HUES48 (cell line): ENCODE measurements around the gene MEGF8.

Experiments
- H3K27ac ChIP-seq: one replicate; pipeline ENCODE4 v1.7.0; 2013; ENCODE audit warnings: low read depth, low read length, inconsistent platforms
- H3K27me3 ChIP-seq: 2 replicates; pipeline ENCODE4 v1.6.1; 2013; ENCODE audit warnings: mild to moderate bottlenecking, low read length; ENCODE audit not compliant: control insufficient read depth, insufficient read depth
- H3K36me3 ChIP-seq: 2 replicates; pipeline ENCODE4 v1.6.1; 2013; ENCODE audit warnings: low read length; ENCODE audit not compliant: control insufficient read depth, insufficient read depth
- H3K4me1 ChIP-seq: 2 replicates; pipeline ENCODE4 v1.6.1; 2013; ENCODE audit warnings: mild to moderate bottlenecking, low read length; ENCODE audit not compliant: control insufficient read depth, insufficient read depth
- H3K4me3 ChIP-seq: 2 replicates; pipeline ENCODE4 v1.5.1; 2013; ENCODE audit warnings: mild to moderate bottlenecking, low read depth, low read length
- H3K9ac ChIP-seq: 2 replicates; pipeline ENCODE4 v1.6.1; 2013; ENCODE audit warnings: mild to moderate bottlenecking, low read depth, low read length, moderate library complexity
- H3K9me3 ChIP-seq: 2 replicates; pipeline ENCODE4 v1.6.1; 2013; ENCODE audit warnings: low read length; ENCODE audit not compliant: control insufficient read depth, insufficient read depth

MEGF8 gene

DNA sequence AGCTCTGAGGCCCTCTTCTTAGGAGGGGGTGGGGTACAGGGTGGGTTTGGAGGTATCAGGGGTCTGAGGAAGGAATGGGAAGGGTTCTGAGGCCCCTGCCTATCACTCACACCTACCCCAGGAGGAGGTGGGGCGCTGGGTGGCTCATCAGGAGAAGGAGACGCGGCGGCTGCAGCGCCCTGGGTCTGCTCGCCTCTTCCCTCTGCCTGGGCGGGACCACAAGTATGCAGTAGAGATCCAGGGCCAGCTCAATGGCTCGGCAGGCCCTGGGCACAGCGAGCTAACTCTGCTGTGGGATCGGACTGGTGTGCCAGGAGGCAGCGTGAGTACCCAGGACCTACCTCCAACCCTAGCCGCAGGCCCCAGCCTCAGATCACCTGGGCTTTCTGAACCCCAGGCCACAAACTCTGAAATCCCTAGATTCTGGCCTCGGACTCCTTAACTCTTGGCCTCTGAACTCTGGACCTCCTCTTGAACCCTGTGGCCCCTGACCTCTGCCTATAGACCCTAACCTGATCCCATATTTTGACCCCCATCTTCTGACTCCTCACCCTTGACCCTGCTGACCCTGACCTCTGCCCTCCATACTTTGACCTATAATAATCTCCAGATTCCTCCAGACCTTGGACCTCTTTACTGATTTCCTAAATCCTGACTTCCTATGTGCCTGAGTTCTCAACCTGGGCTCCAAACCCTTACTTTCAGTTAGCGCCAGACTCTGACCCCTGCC is 24.1 kb downstream of the MEGF8 start:
- Histone ChIP-seq H3K9me3 (no peaks in the 10 kb centered on the region), H3K36me3 (peaks cover 26% of the 10 kb centered on the region), H3K27me3 (no peaks in the 10 kb centered on the region), H3K4me1 (no peaks in the 10 kb centered on the region), H3K9ac (no peak overlapping the region), H3K4me3 (no peak overlapping the region), H3K27ac (no peak overlapping the region)

DNA sequence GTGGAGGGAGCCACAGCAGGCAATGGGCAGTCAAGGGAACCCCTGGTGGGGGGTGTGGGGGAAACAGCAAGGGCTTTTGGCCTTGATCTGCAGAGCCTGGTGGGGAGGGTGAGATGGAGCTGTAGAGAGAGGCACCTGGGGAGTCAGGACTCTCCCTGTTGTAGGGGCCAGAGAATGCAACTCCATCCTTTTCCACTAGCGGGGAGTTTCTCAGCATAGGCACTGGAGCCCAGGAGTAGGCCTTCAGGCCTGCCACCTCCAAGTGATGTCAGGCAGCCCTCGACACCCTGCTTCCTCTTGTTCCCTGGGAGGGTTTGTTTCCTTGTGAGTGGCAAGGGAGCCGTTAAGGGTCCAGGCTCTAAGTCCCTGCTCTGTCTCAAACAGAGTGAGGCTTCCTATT is 25.0 kb downstream of the MEGF8 start:
- Histone ChIP-seq H3K4me1 (no peaks in the 10 kb centered on the region), H3K36me3 (peaks cover 26% of the 10 kb centered on the region)

DNA sequence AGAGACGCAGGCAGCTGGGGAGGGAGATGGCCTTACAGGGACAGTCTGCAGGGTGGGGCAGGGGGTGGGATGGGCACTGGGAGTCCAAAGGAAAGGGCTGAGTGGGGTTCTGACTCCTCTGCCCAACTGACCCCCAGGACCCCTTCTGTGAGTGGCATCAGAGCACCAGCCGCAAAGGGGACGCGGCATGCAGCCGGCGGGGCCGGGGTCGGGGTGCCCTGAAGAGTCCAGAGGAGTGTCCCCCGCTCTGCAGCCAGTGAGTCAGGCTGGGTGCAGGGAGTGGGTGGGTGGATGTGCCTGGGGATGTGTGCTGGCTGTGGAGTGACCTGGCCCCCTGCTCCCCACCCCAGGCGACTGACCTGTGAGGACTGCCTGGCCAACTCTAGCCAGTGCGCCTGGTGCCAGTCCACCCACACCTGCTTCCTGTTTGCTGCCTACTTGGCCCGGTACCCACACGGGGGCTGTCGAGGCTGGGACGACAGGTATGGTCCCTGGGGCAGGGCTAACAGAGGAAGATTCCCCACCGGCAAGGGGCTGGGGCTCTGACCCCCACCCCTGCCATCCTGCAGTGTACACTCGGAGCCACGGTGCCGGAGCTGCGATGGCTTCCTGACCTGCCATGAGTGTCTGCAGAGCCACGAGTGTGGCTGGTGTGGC is 25.8 kb downstream of the MEGF8 start:
- no peaks in the 10 kb centered on the region for H3K27me3 ChIP-seq
- no peak overlapping the region for H3K4me3 ChIP-seq
- no peaks in the 10 kb centered on the region for H3K4me1 ChIP-seq
- H3K9me3 ChIP-seq, result no peaks in the 10 kb centered on the region
- H3K9ac ChIP-seq, result no peak overlapping the region
- H3K36me3 ChIP-seq, result peaks cover 32% of the 10 kb centered on the region
- H3K27ac ChIP-seq, result no peak overlapping the region

More for the DNA sequence above, 25.0 kb downstream of the MEGF8 start:
- no peak overlapping the region for H3K9ac ChIP-seq
- no peak overlapping the region for H3K4me3 ChIP-seq
- no peak overlapping the region for H3K27ac ChIP-seq
- H3K9me3 ChIP-seq, result no peaks in the 10 kb centered on the region
- H3K27me3 ChIP-seq, result no peaks in the 10 kb centered on the region

DNA sequence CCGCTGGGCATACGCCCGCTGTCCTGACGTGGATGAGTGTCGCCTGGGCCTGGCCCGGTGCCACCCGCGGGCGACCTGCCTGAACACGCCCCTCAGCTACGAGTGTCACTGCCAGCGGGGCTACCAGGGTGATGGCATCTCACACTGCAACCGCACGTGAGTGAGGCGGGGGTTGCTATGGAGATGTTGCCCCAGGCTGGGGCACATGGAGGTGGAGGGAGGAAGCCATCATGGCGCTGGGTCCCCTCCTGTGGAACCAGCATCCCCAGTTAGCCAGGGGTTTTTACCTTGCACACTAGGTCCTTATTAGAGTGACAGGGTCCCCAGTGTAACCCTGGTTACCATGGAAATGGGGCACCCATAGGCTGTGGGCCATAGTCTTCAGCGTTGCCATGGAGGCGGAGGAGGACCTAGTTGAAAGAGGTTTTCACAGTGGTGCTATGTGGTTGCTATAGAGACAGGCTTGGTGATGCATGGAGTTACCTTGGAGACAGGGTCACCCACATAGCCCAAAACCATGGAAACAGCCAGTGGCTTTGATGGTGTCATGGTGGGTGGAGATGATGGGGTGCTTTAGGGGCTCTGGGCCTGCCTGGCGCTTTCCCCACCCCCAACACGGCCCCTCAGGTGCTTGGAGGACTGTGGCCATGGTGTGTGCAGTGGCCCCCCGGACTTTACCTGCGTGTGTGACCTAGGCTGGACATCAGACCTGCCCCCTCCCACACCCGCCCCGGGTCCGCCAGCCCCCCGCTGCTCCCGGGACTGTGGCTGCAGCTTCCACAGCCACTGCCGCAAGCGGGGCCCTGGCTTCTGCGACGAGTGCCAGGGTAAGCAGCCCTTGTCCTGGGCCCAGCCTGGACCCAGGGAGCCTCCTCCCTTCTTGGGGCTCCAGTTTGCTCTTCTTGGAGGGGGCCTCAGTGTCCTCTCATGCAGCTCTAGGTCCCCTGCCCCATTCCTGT is 27.1 kb downstream of the MEGF8 start:
- Histone ChIP-seq H3K27ac (no peak overlapping the region), H3K9ac (no peak overlapping the region), H3K36me3 (peaks cover 44% of the 10 kb centered on the region), H3K27me3 (no peaks in the 10 kb centered on the region), H3K4me1 (no peaks in the 10 kb centered on the region), H3K9me3 (no peaks in the 10 kb centered on the region), H3K4me3 (no peak overlapping the region)

DNA sequence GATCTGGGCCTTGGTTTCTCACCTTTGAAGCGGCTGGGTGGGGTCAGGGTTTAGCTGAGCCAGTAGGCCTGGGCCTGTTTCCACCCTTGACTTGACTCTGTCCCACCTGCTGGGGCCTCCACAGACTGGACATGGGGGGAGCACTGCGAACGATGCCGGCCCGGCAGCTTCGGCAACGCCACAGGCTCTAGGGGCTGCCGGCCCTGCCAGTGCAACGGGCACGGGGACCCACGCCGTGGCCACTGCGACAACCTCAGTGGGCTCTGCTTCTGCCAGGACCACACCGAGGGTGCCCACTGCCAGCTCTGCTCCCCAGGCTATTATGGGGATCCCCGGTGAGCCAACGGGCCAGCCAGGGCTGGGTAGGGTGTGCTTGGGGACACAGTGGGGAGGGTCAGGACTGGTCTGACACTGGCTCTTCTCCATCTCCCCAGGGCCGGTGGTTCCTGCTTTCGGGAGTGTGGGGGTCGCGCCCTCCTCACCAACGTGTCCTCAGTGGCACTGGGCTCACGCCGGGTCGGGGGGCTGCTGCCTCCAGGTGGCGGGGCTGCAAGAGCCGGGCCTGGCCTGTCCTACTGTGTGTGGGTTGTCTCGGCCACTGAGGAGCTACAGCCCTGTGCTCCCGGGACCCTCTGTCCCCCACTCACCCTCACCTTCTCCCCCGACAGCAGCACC is 28.0 kb downstream of the MEGF8 start:
- H3K36me3 ChIP-seq, result peaks cover 44% of the 10 kb centered on the region

DNA sequence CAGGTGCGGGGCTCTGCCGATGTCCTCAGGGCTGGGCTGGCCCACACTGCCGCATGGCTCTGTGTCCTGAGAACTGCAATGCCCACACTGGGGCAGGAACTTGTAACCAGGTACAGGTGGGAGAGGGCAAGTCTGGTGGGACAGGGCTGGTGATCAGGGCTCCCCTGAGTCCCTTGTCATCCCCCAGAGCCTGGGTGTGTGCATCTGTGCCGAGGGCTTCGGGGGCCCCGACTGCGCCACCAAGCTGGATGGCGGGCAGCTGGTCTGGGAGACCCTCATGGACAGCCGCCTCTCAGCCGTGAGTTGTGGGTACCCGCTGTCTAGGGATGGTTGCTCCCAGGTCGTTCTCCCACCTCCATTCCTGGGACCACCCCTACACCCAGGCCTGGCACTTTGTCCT is 30.5 kb downstream of the MEGF8 start:
- H3K9me3 ChIP-seq, result no peaks in the 10 kb centered on the region
- no peak overlapping the region for H3K27ac ChIP-seq
- no peak overlapping the region for H3K4me3 ChIP-seq
- no peaks in the 10 kb centered on the region for H3K27me3 ChIP-seq
- no peak overlapping the region for H3K9ac ChIP-seq
- no peaks in the 10 kb centered on the region for H3K4me1 ChIP-seq
- peaks cover 44% of the 10 kb centered on the region for H3K36me3 ChIP-seq

More for the DNA sequence above, 28.0 kb downstream of the MEGF8 start:
- no peaks in the 10 kb centered on the region for H3K27me3 ChIP-seq
- no peak overlapping the region for H3K9ac ChIP-seq
- no peaks in the 10 kb centered on the region for H3K9me3 ChIP-seq
- H3K4me3 ChIP-seq, result no peak overlapping the region
- H3K27ac ChIP-seq, result no peak overlapping the region
- no peaks in the 10 kb centered on the region for H3K4me1 ChIP-seq

DNA sequence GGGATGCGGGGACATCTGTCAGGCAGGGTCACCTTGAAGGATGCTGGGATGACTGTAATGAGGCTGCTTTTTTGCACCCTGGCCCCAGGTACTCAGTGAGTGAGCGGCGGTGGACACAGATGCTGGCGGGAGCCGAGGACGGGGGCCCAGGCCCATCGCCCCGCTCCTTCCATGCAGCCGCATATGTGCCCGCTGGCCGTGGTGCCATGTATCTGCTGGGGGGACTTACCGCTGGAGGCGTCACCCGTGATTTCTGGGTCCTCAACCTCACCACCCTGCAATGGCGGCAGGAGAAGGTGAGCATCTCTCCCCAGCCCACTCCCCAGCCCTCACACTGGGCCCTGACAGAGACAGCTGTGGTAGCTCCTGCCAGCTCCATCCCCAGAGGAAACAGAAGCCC is 31.3 kb downstream of the MEGF8 start:
- no peak overlapping the region for H3K9ac ChIP-seq
- H3K4me1 ChIP-seq, result no peaks in the 10 kb centered on the region
- no peak overlapping the region for H3K4me3 ChIP-seq
- no peak overlapping the region for H3K27ac ChIP-seq
- H3K27me3 ChIP-seq, result no peaks in the 10 kb centered on the region
- H3K9me3 ChIP-seq, result no peaks in the 10 kb centered on the region
- peaks cover 44% of the 10 kb centered on the region for H3K36me3 ChIP-seq

DNA sequence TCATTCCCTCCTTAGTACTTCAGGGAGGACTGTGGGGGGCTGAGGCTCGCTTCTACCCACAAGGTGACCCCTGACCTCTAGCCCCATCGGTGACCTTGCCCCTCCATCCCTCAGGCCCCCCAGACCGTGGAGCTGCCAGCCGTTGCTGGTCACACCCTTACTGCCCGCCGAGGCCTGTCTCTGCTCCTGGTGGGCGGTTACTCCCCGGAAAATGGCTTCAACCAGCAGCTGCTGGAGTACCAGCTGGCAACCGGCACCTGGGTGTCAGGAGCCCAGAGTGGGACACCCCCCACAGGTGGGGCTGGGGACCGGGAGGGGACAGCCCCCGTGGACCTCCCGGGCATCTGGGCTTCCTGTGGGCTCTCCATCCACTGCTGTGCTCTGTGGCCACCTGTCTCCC is 31.9 kb downstream of the MEGF8 start:
- Histone ChIP-seq H3K27ac (no peak overlapping the region), H3K36me3 (peaks cover 44% of the 10 kb centered on the region)

DNA sequence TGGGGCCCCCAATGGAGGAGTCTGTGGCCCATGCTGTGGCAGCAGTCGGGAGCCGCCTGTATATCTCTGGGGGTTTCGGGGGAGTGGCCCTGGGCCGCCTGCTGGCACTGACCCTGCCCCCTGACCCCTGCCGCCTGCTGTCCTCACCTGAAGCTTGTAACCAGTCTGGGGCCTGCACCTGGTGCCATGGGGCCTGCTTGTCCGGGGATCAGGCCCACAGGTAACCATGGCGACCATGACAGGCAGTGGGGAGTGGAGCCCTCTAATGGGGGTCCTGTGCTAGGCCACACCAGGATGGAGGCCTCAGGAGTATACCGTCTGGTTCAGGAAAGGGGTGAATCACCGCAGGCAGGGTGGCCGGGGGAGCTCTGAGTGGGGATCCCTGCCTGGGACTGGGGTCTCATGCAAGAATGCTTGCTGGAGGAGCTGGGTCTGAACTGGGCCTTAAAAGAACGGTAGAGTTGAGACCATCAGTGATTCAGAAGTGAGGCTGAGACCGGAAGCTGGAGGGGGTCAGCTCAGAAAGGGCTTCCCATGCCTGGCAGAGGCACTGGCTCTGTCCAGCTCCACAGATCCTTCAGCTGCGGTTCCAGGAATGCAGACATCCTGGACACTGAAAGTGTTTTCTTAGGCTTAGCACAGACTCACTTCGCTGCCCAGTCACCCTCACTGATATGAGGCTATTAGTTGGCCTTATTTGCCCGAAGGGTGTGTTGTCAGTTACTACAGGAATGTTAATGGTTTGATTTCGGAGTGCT is 35.5 kb downstream of the MEGF8 start:
- no peaks in the 10 kb centered on the region for H3K9me3 ChIP-seq
- H3K9ac ChIP-seq, result no peak overlapping the region
- no peaks in the 10 kb centered on the region for H3K4me1 ChIP-seq
- H3K36me3 ChIP-seq, result peaks cover 39% of the 10 kb centered on the region
- no peak overlapping the region for H3K4me3 ChIP-seq
- H3K27ac ChIP-seq, result no peak overlapping the region
- no peaks in the 10 kb centered on the region for H3K27me3 ChIP-seq

More for the DNA sequence above, 31.9 kb downstream of the MEGF8 start:
- Histone ChIP-seq H3K9me3 (no peaks in the 10 kb centered on the region), H3K9ac (no peak overlapping the region), H3K4me1 (no peaks in the 10 kb centered on the region), H3K27me3 (no peaks in the 10 kb centered on the region), H3K4me3 (no peak overlapping the region)

DNA sequence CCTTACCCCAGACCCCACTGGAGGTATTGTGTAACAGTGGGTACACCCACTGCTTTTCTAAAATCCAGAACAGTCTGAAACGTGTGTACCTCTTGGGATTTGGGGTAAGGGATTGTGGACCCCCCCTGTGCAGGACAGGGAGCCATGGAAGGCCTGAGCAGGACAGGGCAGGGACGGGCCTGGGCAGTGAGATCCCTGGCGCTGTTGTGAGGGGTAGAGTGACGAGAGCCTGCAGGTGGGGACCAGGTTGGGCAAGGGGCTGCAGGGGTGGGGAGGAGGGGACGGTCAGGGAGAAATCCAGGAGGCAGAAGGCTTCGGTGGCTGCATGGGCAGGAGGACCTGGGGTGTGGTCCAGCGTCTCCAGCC is 36.1 kb downstream of the MEGF8 start:
- H3K27ac ChIP-seq, result no peak overlapping the region
- no peaks in the 10 kb centered on the region for H3K4me1 ChIP-seq
- peaks cover 33% of the 10 kb centered on the region for H3K36me3 ChIP-seq
- no peaks in the 10 kb centered on the region for H3K9me3 ChIP-seq
- no peak overlapping the region for H3K4me3 ChIP-seq
- no peak overlapping the region for H3K9ac ChIP-seq
- no peaks in the 10 kb centered on the region for H3K27me3 ChIP-seq
